K562 (cell line): ENCODE measurements around the gene BORCS5. TPM values are rescaled to one million over a fixed set of nuclear protein-coding genes. Genes with fewer than 3 reads are reported as not detected.

ENCODE experiments used
- ADNP ChIP-seq: fragments of 200-800 bp; sonication (Bioruptor generic); IDR thresholded peaks from 2 replicates; pipeline ENCODE4 v1.6.1; 2016; ENCODE audit warnings: missing genetic modification characterization, missing compliant biosample characterization
- ATF7 ChIP-seq: fragments of 450-650 bp; IDR thresholded peaks from 2 replicates; pipeline ENCODE4 v1.7.1; 2014; ENCODE audit warnings: mild to moderate bottlenecking, moderate library complexity
- BCOR ChIP-seq: fragments of 450-650 bp; IDR thresholded peaks from 2 replicates; pipeline ENCODE4 v1.6.1; 2016
- NR1H2 ChIP-seq: sonication (generic); formaldehyde crosslinking; IDR thresholded peaks from 2 replicates; pipeline ENCODE4 v1.4.0; 2020; ENCODE audit warnings: mild to moderate bottlenecking, missing genetic modification reagents
- RFX1 ChIP-seq: fragments of 450-650 bp; IDR thresholded peaks from 2 replicates; pipeline ENCODE4 v1.6.1; 2016; ENCODE audit warnings: mild to moderate bottlenecking, moderate library complexity
- TAF15 ChIP-seq: fragments of 200-400 bp; formaldehyde crosslinking; IDR thresholded peaks from 2 replicates; pipeline ENCODE4 v1.6.1; 2017; ENCODE audit warnings: mild to moderate bottlenecking, low read depth, low read length, moderate library complexity
- TBL1XR1 ChIP-seq, 2 experiments: IDR thresholded peaks; 2 replicates each; pipeline ENCODE4 v1.6.1; 2012; ENCODE audit warnings: improper control_type of control experiment in 2 of 2, low read length in 2 of 2, mild to moderate bottlenecking in 1 of 2
- ZNF764 ChIP-seq: fragments of 250-450 bp; sonication (Bioruptor Pico); IDR thresholded peaks from 2 replicates; pipeline ENCODE4 v1.4.0; 2020; ENCODE audit warnings: low read depth, mild to moderate bottlenecking, moderate library complexity
- polyA plus RNA-seq, 8 experiments: library from polyadenylated mRNA; depleted of rRNA in 4 of 8; stranded (reverse) in 5 of 8; unstranded in 3 of 8; fragments of >200 nt; fragmentation: Nextera tagmentation in 2 of 8; fragmentation: Illumina TruSeq in 1 of 8; extraction: Ambion mirVana in 2 of 8; extraction: Trizol in 1 of 8; gene quantifications; 2 replicates each; pipeline versions ENCODE4 v1.2.1 to v1.2.3, GENCODE V29; 2011 to 2014; ENCODE audit warnings: inconsistent platforms in 1 of 8, missing spikeins in 1 of 8
- total RNA-seq, 7 experiments: library from RNA; depleted of rRNA in 6 of 7; stranded (reverse); fragments of >200 nt in 6 of 7; fragmentation: Illumina TruSeq in 2 of 7; extraction: Trizol in 2 of 7; gene quantifications; 2 replicates each; pipeline versions ENCODE4 v1.2.1 to v1.2.3, GENCODE V29; 2011 to 2021; ENCODE audit warnings: low replicate concordance in 1 of 7
- TF ChIP-seq, protein P1 (sequence below), 2 experiments: fragments of 450-650 bp in 1 of 2; sonication (generic) in 1 of 2; formaldehyde crosslinking in 1 of 2; IDR thresholded peaks; 2 replicates each; pipeline versions ENCODE4 v1.7.1 to v1.9.0; 2016 to 2022; ENCODE audit warnings: inconsistent platforms in 1 of 2, mild to moderate bottlenecking in 1 of 2, missing genetic modification reagents in 1 of 2
- TF ChIP-seq, protein P2 (sequence below): sonication (generic); formaldehyde crosslinking; IDR thresholded peaks from 2 replicates; pipeline ENCODE4 v1.8.0; 2022; ENCODE audit warnings: mild to moderate bottlenecking, missing genetic modification reagents
- TF ChIP-seq, protein P3 (sequence below): fragments of 250-450 bp; sonication (Bioruptor Pico); IDR thresholded peaks from 2 replicates; pipeline ENCODE4 v1.8.0; 2021; ENCODE audit warnings: mild to moderate bottlenecking, moderate library complexity
- TF ChIP-seq, protein P4 (sequence below): fragments of 450-650 bp; formaldehyde crosslinking; IDR thresholded peaks from 2 replicates; pipeline ENCODE4 v1.4.0; 2020; ENCODE audit warnings: mild to moderate bottlenecking
- TF ChIP-seq, protein P5 (sequence below): fragments of 250-450 bp; sonication (Bioruptor Pico); IDR thresholded peaks from 2 replicates; pipeline ENCODE4 v1.9.0; 2021; ENCODE audit warnings: mild to moderate bottlenecking, inconsistent platforms

The BORCS5 gene
- total and polyA plus RNA-seq, 9 of the 15 experiments (the other 6 are each of a cell fraction or from before 2014, with no cell fraction given), result 0.31 to 12.4 (median 6.6) TPM

DNA sequence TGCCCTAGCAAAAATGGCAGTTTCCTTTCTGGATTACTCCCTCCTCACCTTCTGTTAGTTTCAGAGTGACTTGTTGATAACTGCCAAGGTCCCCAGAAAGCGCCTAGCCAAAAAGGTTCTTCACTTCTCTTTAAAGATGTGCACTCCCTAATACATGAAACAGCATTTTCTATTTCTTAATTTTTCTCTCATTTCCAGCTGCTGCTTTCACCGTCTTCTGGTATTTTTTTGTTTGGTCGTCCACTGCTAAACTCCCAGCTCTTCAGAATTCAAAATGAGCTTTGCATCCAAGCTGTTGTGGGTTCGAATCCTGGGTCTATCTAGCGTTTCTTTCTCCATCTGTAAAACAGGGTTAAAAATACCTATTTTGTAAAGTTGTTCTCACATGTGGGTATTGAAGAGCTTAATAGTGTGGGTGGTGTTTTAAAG lies 397 bp upstream of the BORCS5 start (continued):
- TF ChIP-seq, protein P1, sequence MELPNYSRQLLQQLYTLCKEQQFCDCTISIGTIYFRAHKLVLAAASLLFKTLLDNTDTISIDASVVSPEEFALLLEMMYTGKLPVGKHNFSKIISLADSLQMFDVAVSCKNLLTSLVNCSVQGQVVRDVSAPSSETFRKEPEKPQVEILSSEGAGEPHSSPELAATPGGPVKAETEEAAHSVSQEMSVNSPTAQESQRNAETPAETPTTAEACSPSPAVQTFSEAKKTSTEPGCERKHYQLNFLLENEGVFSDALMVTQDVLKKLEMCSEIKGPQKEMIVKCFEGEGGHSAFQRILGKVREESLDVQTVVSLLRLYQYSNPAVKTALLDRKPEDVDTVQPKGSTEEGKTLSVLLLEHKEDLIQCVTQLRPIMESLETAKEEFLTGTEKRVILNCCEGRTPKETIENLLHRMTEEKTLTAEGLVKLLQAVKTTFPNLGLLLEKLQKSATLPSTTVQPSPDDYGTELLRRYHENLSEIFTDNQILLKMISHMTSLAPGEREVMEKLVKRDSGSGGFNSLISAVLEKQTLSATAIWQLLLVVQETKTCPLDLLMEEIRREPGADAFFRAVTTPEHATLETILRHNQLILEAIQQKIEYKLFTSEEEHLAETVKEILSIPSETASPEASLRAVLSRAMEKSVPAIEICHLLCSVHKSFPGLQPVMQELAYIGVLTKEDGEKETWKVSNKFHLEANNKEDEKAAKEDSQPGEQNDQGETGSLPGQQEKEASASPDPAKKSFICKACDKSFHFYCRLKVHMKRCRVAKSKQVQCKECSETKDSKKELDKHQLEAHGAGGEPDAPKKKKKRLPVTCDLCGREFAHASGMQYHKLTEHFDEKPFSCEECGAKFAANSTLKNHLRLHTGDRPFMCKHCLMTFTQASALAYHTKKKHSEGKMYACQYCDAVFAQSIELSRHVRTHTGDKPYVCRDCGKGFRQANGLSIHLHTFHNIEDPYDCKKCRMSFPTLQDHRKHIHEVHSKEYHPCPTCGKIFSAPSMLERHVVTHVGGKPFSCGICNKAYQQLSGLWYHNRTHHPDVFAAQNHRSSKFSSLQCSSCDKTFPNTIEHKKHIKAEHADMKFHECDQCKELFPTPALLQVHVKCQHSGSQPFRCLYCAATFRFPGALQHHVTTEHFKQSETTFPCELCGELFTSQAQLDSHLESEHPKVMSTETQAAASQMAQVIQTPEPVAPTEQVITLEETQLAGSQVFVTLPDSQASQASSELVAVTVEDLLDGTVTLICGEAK (IDR thresholded peaks at IDR 0.05), result no peak
- TF ChIP-seq, protein P1 (CRISPR knock-in tag; IDR thresholded peaks at IDR 0.05), result no peak
- TF ChIP-seq, protein P2, sequence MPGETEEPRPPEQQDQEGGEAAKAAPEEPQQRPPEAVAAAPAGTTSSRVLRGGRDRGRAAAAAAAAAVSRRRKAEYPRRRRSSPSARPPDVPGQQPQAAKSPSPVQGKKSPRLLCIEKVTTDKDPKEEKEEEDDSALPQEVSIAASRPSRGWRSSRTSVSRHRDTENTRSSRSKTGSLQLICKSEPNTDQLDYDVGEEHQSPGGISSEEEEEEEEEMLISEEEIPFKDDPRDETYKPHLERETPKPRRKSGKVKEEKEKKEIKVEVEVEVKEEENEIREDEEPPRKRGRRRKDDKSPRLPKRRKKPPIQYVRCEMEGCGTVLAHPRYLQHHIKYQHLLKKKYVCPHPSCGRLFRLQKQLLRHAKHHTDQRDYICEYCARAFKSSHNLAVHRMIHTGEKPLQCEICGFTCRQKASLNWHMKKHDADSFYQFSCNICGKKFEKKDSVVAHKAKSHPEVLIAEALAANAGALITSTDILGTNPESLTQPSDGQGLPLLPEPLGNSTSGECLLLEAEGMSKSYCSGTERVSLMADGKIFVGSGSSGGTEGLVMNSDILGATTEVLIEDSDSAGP (CRISPR knock-in tag), result no peak
- TF ChIP-seq, protein P3, sequence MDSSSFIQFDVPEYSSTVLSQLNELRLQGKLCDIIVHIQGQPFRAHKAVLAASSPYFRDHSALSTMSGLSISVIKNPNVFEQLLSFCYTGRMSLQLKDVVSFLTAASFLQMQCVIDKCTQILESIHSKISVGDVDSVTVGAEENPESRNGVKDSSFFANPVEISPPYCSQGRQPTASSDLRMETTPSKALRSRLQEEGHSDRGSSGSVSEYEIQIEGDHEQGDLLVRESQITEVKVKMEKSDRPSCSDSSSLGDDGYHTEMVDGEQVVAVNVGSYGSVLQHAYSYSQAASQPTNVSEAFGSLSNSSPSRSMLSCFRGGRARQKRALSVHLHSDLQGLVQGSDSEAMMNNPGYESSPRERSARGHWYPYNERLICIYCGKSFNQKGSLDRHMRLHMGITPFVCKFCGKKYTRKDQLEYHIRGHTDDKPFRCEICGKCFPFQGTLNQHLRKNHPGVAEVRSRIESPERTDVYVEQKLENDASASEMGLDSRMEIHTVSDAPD (CRISPR knock-in tag), result no peak
- TF ChIP-seq ZNF764 (CRISPR knock-in tag) (no peak), RFX1 (no peak), BCOR (peak; percentile 86), ADNP (tag) (peak; percentile 77; the same call in 1 of the 2 replicates), TBL1XR1 (IDR thresholded peaks at IDR 0.05; ENCODE audit: low read length in 2 of 2) (no peak), ATF7 (no peak), NR1H2 (CRISPR knock-in tag) (no peak), TAF15 (no peak)
- TF ChIP-seq, protein P4, sequence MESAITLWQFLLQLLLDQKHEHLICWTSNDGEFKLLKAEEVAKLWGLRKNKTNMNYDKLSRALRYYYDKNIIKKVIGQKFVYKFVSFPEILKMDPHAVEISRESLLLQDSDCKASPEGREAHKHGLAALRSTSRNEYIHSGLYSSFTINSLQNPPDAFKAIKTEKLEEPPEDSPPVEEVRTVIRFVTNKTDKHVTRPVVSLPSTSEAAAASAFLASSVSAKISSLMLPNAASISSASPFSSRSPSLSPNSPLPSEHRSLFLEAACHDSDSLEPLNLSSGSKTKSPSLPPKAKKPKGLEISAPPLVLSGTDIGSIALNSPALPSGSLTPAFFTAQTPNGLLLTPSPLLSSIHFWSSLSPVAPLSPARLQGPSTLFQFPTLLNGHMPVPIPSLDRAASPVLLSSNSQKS (CRISPR knock-in tag), result no peak
- TF ChIP-seq, protein P5, sequence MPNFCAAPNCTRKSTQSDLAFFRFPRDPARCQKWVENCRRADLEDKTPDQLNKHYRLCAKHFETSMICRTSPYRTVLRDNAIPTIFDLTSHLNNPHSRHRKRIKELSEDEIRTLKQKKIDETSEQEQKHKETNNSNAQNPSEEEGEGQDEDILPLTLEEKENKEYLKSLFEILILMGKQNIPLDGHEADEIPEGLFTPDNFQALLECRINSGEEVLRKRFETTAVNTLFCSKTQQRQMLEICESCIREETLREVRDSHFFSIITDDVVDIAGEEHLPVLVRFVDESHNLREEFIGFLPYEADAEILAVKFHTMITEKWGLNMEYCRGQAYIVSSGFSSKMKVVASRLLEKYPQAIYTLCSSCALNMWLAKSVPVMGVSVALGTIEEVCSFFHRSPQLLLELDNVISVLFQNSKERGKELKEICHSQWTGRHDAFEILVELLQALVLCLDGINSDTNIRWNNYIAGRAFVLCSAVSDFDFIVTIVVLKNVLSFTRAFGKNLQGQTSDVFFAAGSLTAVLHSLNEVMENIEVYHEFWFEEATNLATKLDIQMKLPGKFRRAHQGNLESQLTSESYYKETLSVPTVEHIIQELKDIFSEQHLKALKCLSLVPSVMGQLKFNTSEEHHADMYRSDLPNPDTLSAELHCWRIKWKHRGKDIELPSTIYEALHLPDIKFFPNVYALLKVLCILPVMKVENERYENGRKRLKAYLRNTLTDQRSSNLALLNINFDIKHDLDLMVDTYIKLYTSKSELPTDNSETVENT, result no peak
